Esophagus squamous epithelium (tissue), 5 donors: ENCODE measurements around the gene FHAD1. TPM values are rescaled to one million over a fixed set of nuclear protein-coding genes. Genes with fewer than 3 reads are reported as not detected.

Experiments used
- DNase-seq: peaks from one replicate; lab custom pipeline; 2025; lab: John Stamatoyannopoulos, UW
- H3K27ac ChIP-seq, 4 donors: fragments of 200-600 bp; sonication (generic); one replicate each; pipeline ENCODE4 v1.5.1; 2016 to 2019; ENCODE audit warnings: mild to moderate bottlenecking in 1 of 4
- H3K27me3 ChIP-seq, 4 donors: fragments of 200-600 bp; sonication (generic); 1 replicate in 3 of 4; 2 replicates in 1 of 4; pipeline versions ENCODE4 v1.5.1 to v1.6.0; 2017 to 2021; ENCODE audit warnings: antibody characterized with exemption in 1 of 4
- H3K36me3 ChIP-seq, 3 donors: fragments of 200-600 bp; sonication (generic); one replicate each; pipeline ENCODE4 v1.5.1; 2016 to 2019
- H3K4me1 ChIP-seq, 3 donors: fragments of 200-600 bp; sonication (generic); one replicate each; pipeline ENCODE4 v1.5.1; 2017 to 2019
- H3K4me3 ChIP-seq, 4 donors: fragments of 200-600 bp; sonication (generic); 1 replicate in 3 of 4; 2 replicates in 1 of 4; pipeline ENCODE4 v1.5.1; 2016 to 2019; ENCODE audit warnings: mild to moderate bottlenecking in 2 of 4, moderate library complexity in 1 of 4
- H3K9me3 ChIP-seq, 3 donors: fragments of 200-600 bp; sonication (generic); one replicate each; pipeline ENCODE4 v1.5.1; 2016 to 2019
- POLR2A ChIP-seq, 4 donors: fragments of 450-650 bp; IDR thresholded peaks; one replicate each; pipeline ENCODE4 v1.6.1; 2017; ENCODE audit warnings: antibody characterized with exemption in 4 of 4, mild to moderate bottlenecking in 4 of 4, moderate library complexity in 3 of 4
- WGBS, 2 donors: methylation state at CpG; one replicate each; pipeline ENCODE4 v1.1.5; 2018; 5-methylcytosine and 5-hydroxymethylcytosine counted together
- intact Hi-C: fragments of 100-400 bp; cut with DNase I; formaldehyde crosslinking; loops from one replicate; pipeline ENCODE4 v1.15.0; 2022
- total RNA-seq, 4 donors: library from RNA; depleted of rRNA; stranded (reverse); fragments of >200 nt; gene quantifications; one replicate each; pipeline ENCODE4 v1.1.0, GENCODE V29; 2016
- TF ChIP-seq, protein P1 (sequence below), 6 experiments: fragments of 450-650 bp in 4 of 6; fragments of 200-600 bp in 2 of 6; sonication (generic) in 2 of 6; IDR thresholded peaks; one replicate each; pipeline ENCODE4 v1.5.1; 2016 to 2019; ENCODE audit warnings: antibody characterized with exemption in 6 of 6, mild to moderate bottlenecking in 4 of 6, moderate library complexity in 4 of 6
- donor health status: DM: yes; HTN: yes; CAD: no.

FHAD1 gene
- total RNA-seq, 4 donors from 2014 or later, result 0.57 TPM; not detected in 3

DNA sequence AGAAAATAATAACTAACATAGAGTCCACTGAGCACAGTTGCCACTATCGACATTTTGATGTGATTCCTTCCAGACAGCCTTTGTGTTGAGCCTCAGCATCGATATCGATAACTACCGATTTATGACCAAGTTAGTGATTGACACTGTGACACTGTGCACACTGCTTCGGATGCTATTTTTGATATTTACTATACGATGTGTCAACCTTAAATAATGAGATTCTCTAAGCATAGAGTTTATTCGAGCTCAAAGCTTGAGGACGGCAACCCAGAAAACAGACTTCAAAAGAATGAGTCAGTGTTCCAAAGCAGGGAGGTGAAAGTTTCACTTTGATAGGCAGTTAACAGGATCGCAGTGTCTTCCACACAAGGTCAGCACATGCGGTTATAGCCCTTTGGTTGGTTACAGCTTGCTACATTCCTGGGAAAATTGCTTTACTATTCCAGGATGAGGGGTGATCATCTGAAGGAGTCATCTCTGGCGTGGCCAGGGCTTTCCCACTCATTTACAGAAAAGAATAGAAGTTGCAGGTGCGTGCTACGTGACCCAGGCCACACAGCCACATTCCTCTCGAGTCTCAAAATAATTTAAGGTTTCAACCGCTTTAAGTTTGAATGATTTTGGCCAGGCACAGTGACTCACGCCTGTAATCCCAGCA is 109.1 kb downstream of the FHAD1 start:
- Histone ChIP-seq H3K27me3 (no peaks in the 10 kb centered on the region), H3K4me1 (peaks cover 10 to 32% (median 14%) of the 10 kb centered on the region in 3 donors), H3K9me3 (no peaks in the 10 kb centered on the region), H3K27ac (no peak overlapping the region), H3K36me3 (no peaks in the 10 kb centered on the region), H3K4me3 (no peak overlapping the region)
- WGBS, 2 donors, result 70 to 73% methylated on average over 12 to 16 of the region's 16 CpGs
- no peak for DNase-seq
- intact Hi-C loops, result no loop called here
- TF ChIP-seq POLR2A (IDR thresholded peaks at IDR 0.05), result no peak
- TF ChIP-seq, protein P1, sequence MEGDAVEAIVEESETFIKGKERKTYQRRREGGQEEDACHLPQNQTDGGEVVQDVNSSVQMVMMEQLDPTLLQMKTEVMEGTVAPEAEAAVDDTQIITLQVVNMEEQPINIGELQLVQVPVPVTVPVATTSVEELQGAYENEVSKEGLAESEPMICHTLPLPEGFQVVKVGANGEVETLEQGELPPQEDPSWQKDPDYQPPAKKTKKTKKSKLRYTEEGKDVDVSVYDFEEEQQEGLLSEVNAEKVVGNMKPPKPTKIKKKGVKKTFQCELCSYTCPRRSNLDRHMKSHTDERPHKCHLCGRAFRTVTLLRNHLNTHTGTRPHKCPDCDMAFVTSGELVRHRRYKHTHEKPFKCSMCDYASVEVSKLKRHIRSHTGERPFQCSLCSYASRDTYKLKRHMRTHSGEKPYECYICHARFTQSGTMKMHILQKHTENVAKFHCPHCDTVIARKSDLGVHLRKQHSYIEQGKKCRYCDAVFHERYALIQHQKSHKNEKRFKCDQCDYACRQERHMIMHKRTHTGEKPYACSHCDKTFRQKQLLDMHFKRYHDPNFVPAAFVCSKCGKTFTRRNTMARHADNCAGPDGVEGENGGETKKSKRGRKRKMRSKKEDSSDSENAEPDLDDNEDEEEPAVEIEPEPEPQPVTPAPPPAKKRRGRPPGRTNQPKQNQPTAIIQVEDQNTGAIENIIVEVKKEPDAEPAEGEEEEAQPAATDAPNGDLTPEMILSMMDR (IDR thresholded peaks at IDR 0.05), result no peak

DNA sequence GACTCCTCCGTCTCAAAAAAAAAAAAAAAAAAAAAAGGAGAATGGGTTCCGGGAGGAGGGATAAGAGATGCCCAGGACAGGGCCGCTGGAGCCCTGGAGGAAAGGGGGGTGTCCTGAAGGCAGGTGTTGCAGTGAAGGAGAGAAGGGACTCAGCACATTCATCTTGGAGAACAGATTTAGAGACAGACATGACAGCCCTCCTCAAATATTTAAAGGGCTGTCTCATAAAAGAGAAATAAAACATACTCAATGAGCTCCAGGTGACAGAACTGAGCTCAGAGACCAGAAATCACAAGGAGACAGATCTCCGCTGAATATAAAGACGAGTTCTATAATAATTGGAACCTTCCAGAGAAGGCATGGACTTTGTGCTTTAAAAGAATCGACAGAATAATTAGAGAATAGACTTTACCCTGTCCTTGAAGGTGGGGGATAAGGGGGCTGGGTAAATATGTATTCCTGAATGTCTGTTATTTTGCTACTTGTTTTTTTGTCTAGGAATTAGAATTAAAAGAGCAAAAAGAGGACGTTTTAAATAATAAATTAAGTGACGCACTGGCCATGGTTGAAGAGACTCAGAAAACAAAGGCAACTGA is 110.7 kb downstream of the FHAD1 start:
- intact Hi-C loops, result no loop called here
- H3K27ac ChIP-seq, result no peak overlapping the region
- no peaks in the 10 kb centered on the region for H3K9me3 ChIP-seq
- no peaks in the 10 kb centered on the region for H3K27me3 ChIP-seq
- DNase-seq, result no peak
- H3K4me1 ChIP-seq, result peaks cover under 1 to 16% (median under 1%) of the 10 kb centered on the region in 3 donors
- WGBS, 2 donors, result 78 to 82% methylated on average over 8 of the region's 8 CpGs
- TF ChIP-seq, protein P1 (IDR thresholded peaks at IDR 0.05), result no peak
- no peak for TF ChIP-seq POLR2A (IDR thresholded peaks at IDR 0.05)
- no peaks in the 10 kb centered on the region for H3K36me3 ChIP-seq
- H3K4me3 ChIP-seq, result no peak overlapping the region

DNA sequence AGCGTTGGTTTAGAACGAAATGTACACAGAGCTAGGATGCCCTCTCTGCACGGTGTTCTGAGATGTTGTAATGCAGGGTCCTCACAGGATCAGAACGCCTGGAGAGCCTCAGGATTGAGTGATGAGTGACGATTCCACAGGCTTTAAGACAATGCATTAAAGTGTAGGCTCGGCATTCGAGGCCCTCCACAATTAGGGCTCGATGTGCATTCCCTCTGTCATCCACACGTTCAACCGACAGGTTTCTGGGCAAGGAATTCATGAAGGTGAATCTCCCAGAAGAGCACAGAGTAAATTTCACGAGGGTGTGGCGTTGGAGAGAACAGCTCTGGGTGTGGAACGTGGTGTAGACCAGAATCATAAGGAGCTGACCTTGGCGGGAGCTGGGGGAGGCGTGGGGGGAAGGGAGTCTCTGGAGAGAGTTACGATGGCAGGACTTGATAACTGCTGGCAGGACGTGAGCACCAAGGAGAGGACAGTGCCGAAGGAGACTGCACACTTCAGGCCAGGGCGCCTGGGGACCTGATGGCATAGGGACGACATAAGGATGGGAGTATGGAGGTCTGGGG is 111.6 kb downstream of the FHAD1 start:
- intact Hi-C loops, result no loop called here
- DNase-seq, result no peak
- Histone ChIP-seq H3K4me1 (peaks cover 0 to 13% (median 0%) of the 10 kb centered on the region in 3 donors), H3K4me3 (no peak overlapping the region), H3K36me3 (no peaks in the 10 kb centered on the region), H3K27me3 (no peaks in the 10 kb centered on the region), H3K27ac (no peak overlapping the region), H3K9me3 (no peaks in the 10 kb centered on the region)
- TF ChIP-seq POLR2A (IDR thresholded peaks at IDR 0.05), result no peak
- WGBS, 2 donors, result 84 to 88% methylated on average over 19 to 20 of the region's 20 CpGs

DNA sequence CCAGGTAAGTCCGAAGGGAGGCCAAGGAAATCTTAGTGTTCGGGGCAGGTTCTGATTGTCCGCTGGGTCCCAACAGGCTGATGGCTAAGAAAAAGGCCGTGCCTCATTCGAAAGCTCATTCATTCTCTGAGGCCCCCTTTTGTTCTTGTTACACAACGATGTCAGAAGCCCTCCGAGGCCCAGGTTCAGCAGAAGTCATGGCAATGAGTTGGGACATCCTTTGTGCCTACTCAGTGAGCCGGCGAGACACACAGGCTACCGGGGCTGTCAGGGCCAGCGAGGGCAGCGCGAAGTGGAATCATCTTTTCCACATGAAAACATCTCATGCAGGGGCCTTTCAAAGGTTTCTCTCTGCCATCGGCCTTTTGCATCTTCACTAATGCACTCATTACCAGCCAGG is 113.7 kb downstream of the FHAD1 start:
- Histone ChIP-seq H3K4me3 (no peak overlapping the region), H3K27ac (no peak overlapping the region), H3K9me3 (no peaks in the 10 kb centered on the region), H3K4me1 (peaks cover 0 to 12% (median 4%) of the 10 kb centered on the region in 3 donors), H3K27me3 (no peaks in the 10 kb centered on the region), H3K36me3 (no peaks in the 10 kb centered on the region)
- intact Hi-C loops, result no loop called here
- TF ChIP-seq, protein P1 (IDR thresholded peaks at IDR 0.05), result no peak
- no peak for TF ChIP-seq POLR2A (IDR thresholded peaks at IDR 0.05)
- WGBS, 2 donors, result 89 to 97% methylated on average over 14 of the region's 14 CpGs
- no peak for DNase-seq

DNA sequence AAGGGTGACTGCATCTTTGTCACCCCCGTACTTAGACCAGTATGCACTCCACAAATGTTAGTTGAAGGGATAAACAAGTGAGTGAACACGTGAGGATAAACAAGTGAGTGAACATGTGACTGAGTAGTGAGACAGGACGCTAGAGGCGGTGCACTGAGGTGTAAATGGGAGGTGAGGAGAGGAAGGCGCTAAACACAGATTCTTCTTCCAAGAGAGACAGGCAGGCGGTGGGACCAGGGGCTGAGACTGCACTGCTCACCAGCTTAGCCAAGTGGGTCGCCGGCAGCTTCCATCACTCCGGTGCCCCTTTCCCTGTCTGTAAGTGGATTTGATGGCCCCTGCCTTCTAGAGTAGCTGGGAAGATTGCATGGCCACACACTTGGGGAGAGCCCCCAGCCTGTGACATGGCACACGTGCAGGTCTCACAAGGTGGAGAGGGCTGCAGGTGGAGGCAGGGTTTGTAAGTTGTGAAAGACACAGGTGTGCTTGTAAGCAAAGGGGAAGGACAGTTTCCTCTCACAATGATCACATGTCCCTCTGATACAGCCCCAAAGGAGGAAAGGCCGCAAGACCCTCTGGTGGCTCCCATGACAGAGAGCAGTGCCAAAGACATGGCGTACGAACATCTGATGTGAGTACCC is 115.2 kb downstream of the FHAD1 start:
- no peak overlapping the region for H3K27ac ChIP-seq
- intact Hi-C loops, result no loop called here
- no peaks in the 10 kb centered on the region for H3K36me3 ChIP-seq
- H3K27me3 ChIP-seq, result no peaks in the 10 kb centered on the region
- WGBS, 2 donors, result 84 to 91% methylated on average over 7 to 13 of the region's 13 CpGs
- H3K9me3 ChIP-seq, result no peaks in the 10 kb centered on the region
- no peak for DNase-seq
- H3K4me3 ChIP-seq, result no peak overlapping the region
- peaks cover 0 to 12% (median 4%) of the 10 kb centered on the region in 3 donors for H3K4me1 ChIP-seq
- TF ChIP-seq POLR2A (IDR thresholded peaks at IDR 0.05), result no peak
- TF ChIP-seq, protein P1 (IDR thresholded peaks at IDR 0.05), result no peak
